Natural killer cell (primary cell): ENCODE data around the gene GFPT2. TPM values are rescaled to one million over a fixed set of nuclear protein-coding genes. Genes with fewer than 3 reads are reported as not detected.

Experiments
- ATAC-seq, 3 donors: fragments of 150-1000 bp in 2 of 3; fragments of 200-7000 bp in 1 of 3; cut with Tn5 transposase; 1 replicate in 1 of 3; 2 replicates in 2 of 3; pipeline ENCODE4 v1.10.0; 2021; ENCODE audit warnings: mild to moderate bottlenecking in 2 of 3, moderate library complexity in 2 of 3
- DNase-seq, 2 donors: peaks; one replicate each; pipeline versions ENCODE4 v3.0.0 to v3.0.0-alpha.2; 2013 to 2021; ENCODE audit warnings: mixed read lengths in 1 of 2
- H3K27ac ChIP-seq: one replicate; pipeline ENCODE4 v1.5.1; 2013; ENCODE audit warnings: mild to moderate bottlenecking, low read length
- H3K27me3 ChIP-seq: one replicate; pipeline ENCODE4 v1.6.1; 2013; ENCODE audit warnings: low read length; ENCODE audit not compliant: control insufficient read depth, insufficient read depth
- H3K36me3 ChIP-seq: one replicate; pipeline ENCODE4 v1.6.1; 2013; ENCODE audit warnings: low read length; ENCODE audit not compliant: control insufficient read depth, insufficient read depth
- H3K4me1 ChIP-seq: one replicate; pipeline ENCODE4 v1.6.1; 2013; ENCODE audit warnings: low read length; ENCODE audit not compliant: control insufficient read depth, insufficient read depth
- H3K4me3 ChIP-seq: one replicate; pipeline ENCODE4 v1.5.1; 2013; ENCODE audit warnings: low read length
- H3K9me3 ChIP-seq: one replicate; pipeline ENCODE4 v1.6.1; 2013; ENCODE audit warnings: low read length; ENCODE audit not compliant: control insufficient read depth, insufficient read depth
- H3K27ac Mint-ChIP-seq, 2 donors: one replicate each; pipeline ENCODE4 v1.8.0; 2022; ENCODE audit warnings: mild to moderate bottlenecking in 2 of 2, mixed read lengths in 2 of 2, moderate library complexity in 1 of 2
- H3K27me3 Mint-ChIP-seq, 2 donors: one replicate each; pipeline ENCODE4 v1.8.0; 2022; ENCODE audit warnings: low read depth in 2 of 2, mixed read lengths in 2 of 2
- H3K36me3 Mint-ChIP-seq: one replicate; pipeline ENCODE4 v1.8.0; 2022; ENCODE audit warnings: mixed read lengths
- H3K4me1 Mint-ChIP-seq, 2 donors: one replicate each; pipeline ENCODE4 v1.8.0; 2022; ENCODE audit warnings: mixed read lengths in 2 of 2
- H3K4me3 Mint-ChIP-seq: one replicate; pipeline ENCODE4 v1.8.0; 2022; ENCODE audit warnings: mild to moderate bottlenecking, moderate library complexity, mixed read lengths
- H3K9me3 Mint-ChIP-seq, 2 donors: one replicate each; pipeline ENCODE4 v1.8.0; 2022; ENCODE audit warnings: mixed read lengths in 2 of 2
- CTCF ChIP-seq: fragments of 200-600 bp; IDR thresholded peaks from one replicate; pipeline ENCODE4 v1.8.0; 2022; ENCODE audit warnings: antibody characterized with exemption
- WGBS: methylation state at CpG from one replicate; pipeline ENCODE4 v1.1.7; 2013; ENCODE audit warnings: missing lambda C conversion rate; ENCODE audit not compliant: insufficient coverage; 5-methylcytosine and 5-hydroxymethylcytosine counted together
- intact Hi-C: fragments of 100-400 bp; cut with micrococcal nuclease; formaldehyde crosslinking; loops from one replicate; pipeline ENCODE4 v1.14.2; 2022
- total RNA-seq, 4 donors: library from RNA; stranded (reverse); fragments of 120-200 nt in 1 of 4; gene quantifications; one replicate each; pipeline versions ENCODE4 v1.2.3 to v1.2.4, GENCODE V29; 2013 to 2022

GFPT2 gene
- total RNA-seq, 3 donors from 2014 or later (not counting 1 experiment from before 2014, with no cell fraction given), result 0.56 to 0.86 TPM; not detected in 1

GRCh38 chr5:180281706-180282105 is 71.4 kb downstream of the GFPT2 start:
- Mint-ChIP-seq H3K4me3 (no peak overlapping the region), H3K9me3 (no peaks in the 10 kb centered on the region), H3K36me3 (peaks cover 17% of the 10 kb centered on the region), H3K4me1 (peaks cover 23 to 33% of the 10 kb centered on the region in 2 donors), H3K27me3 (no peaks in the 10 kb centered on the region), H3K27ac (no peak overlapping the region)
- TF ChIP-seq CTCF, result no peak
- no peaks in the 10 kb centered on the region for H3K4me1 ChIP-seq
- no peaks in the 10 kb centered on the region for H3K27me3 ChIP-seq
- ATAC-seq, result peak in 1 of 3 donors; percentile 39
- no peak overlapping the region for H3K4me3 ChIP-seq
- 96% methylated on average over 10 of the region's 10 CpGs for WGBS
- peaks cover 2% of the 10 kb centered on the region for H3K9me3 ChIP-seq
- peaks cover 18% of the 10 kb centered on the region for H3K36me3 ChIP-seq
- no peak overlapping the region for H3K27ac ChIP-seq
- DNase-seq, result no peak
- intact Hi-C loops, result no loop called here

GRCh38 chr5:180274695-180275094 is 78.4 kb downstream of the GFPT2 start:
- Histone ChIP-seq H3K9me3 (peaks cover 5% of the 10 kb centered on the region), H3K27ac (no peak overlapping the region), H3K4me3 (no peak overlapping the region), H3K36me3 (peaks cover 26% of the 10 kb centered on the region), H3K27me3 (no peaks in the 10 kb centered on the region), H3K4me1 (no peaks in the 10 kb centered on the region)
- no peak overlapping the region for H3K4me3 Mint-ChIP-seq
- DNase-seq, result no peak
- no peak for TF ChIP-seq CTCF
- H3K9me3 Mint-ChIP-seq, result peaks cover 0 to 6% of the 10 kb centered on the region in 2 donors
- H3K27me3 Mint-ChIP-seq, result no peaks in the 10 kb centered on the region
- WGBS, result no CpG with 5 or more reads among the region's 1 CpG
- no peak overlapping the region for H3K27ac Mint-ChIP-seq
- no peak for ATAC-seq
- intact Hi-C loops, result no loop called here
- peaks cover 22% of the 10 kb centered on the region for H3K36me3 Mint-ChIP-seq
- H3K4me1 Mint-ChIP-seq, result peaks cover 6 to 9% of the 10 kb centered on the region in 2 donors

- intact Hi-C loops, result loop anchor here (1.0 kb wide), 1 partner anchor 15 kb away; no protein-coding TSS in a partner anchor
- peaks cover 0 to 9% of the 10 kb centered on the region in 2 donors for H3K4me1 Mint-ChIP-seq
- no peaks in the 10 kb centered on the region for H3K4me1 ChIP-seq
- H3K9me3 ChIP-seq, result peaks cover 8% of the 10 kb centered on the region
- no peak overlapping the region for H3K4me3 Mint-ChIP-seq
- 85% methylated on average over 6 of the region's 7 CpGs for WGBS
- DNase-seq (no peak), ATAC-seq (no peak)
- peaks cover 6% of the 10 kb centered on the region for H3K36me3 Mint-ChIP-seq
- no peak for TF ChIP-seq CTCF
- no peak overlapping the region for H3K4me3 ChIP-seq
- no peak overlapping the region for H3K27ac Mint-ChIP-seq
- no peak overlapping the region for H3K27ac ChIP-seq
- peaks cover 27% of the 10 kb centered on the region for H3K36me3 ChIP-seq
- H3K9me3 Mint-ChIP-seq, result peaks cover 0 to 6% of the 10 kb centered on the region in 2 donors
- no peaks in the 10 kb centered on the region for H3K27me3 ChIP-seq
- H3K27me3 Mint-ChIP-seq, result no peaks in the 10 kb centered on the region
Observed at GRCh38 chr5:180271221-180271620, 81.9 kb downstream of the GFPT2 start.

- Mint-ChIP-seq H3K9me3 (peaks cover 16 to 37% of the 10 kb centered on the region in 2 donors), H3K4me3 (no peak overlapping the region), H3K27ac (no peak overlapping the region), H3K36me3 (peaks cover 80% of the 10 kb centered on the region), H3K4me1 (no peaks in the 10 kb centered on the region), H3K27me3 (no peaks in the 10 kb centered on the region)
- TF ChIP-seq CTCF, result no peak
- no peak for ATAC-seq
- Histone ChIP-seq H3K4me1 (no peaks in the 10 kb centered on the region), H3K9me3 (peaks cover 66% of the 10 kb centered on the region), H3K27me3 (no peaks in the 10 kb centered on the region), H3K36me3 (peaks cover 61% of the 10 kb centered on the region), H3K4me3 (no peak overlapping the region), H3K27ac (no peak overlapping the region)
- intact Hi-C loops, result no loop called here
- 100% methylated on average over 2 of the region's 3 CpGs for WGBS
- DNase-seq, result no peak
Observed at GRCh38 chr5:180259260-180259611, 93.9 kb downstream of the GFPT2 start.
